HCT116 (cell line): ENCODE results near the gene LAYN. TPM values are rescaled to one million over a fixed set of nuclear protein-coding genes. Genes with fewer than 3 reads are reported as not detected.

Experiments used
- ATAC-seq: fragments of 200-7000 bp; cut with Tn5 transposase; 2 replicates; pipeline ENCODE4 v1.9.1; 2020; ENCODE audit warnings: mild to moderate bottlenecking, moderate library complexity
- BruUV-seq: library from RNA; stranded (reverse); fragments of 400-500 nt; replicated peaks from 2 replicates; lab custom pipeline; 2021; lab: Mats Ljungman, UMichigan
- CTCF ChIA-PET: fragments of 300-600 bp; sonication (Branson Sonifier 250); formaldehyde crosslinking; loops from one replicate; lab custom pipeline; 2021; ENCODE audit warnings: antibody characterized with exemption; lab: Charles Lee
- POLR2A ChIA-PET: fragments of 300-600, 350-600 bp; sonication (Branson Sonifier 250); formaldehyde crosslinking; loops from one replicate; lab custom pipeline; 2021; ENCODE audit warnings: antibody characterized with exemption; lab: Charles Lee
- RAD21 ChIA-PET, 2 experiments: fragments of 300-600 bp; sonication (Branson Sonifier 250); formaldehyde crosslinking; loops; one replicate each; lab custom pipeline; 2023; ENCODE audit warnings: low total read pairs in 2 of 2; ENCODE audit not compliant: uncharacterized antibody in 2 of 2, unreplicated experiment in 2 of 2, low non-redundant PET in 1 of 2; lab: Charles Lee
- DNase-seq: peaks from one replicate; pipeline ENCODE4 v3.0.0-alpha.2; 2010; ENCODE audit warnings: low read depth, low spot score
- H2AFZ ChIP-seq: fragments of 200-600 bp; shearing (Covaris generic), sonication (generic); 2 replicates; pipeline ENCODE4 v1.6.1; 2017; ENCODE audit warnings: low read depth, mixed run types, mixed read lengths, antibody characterized with exemption, low read length; ENCODE audit not compliant: poor library complexity, severe bottlenecking
- H3K27ac ChIP-seq: 2 replicates; pipeline ENCODE4 v1.5.1; 2012; ENCODE audit warnings: low read depth, low read length
- H3K27me3 ChIP-seq: fragments of 200-600 bp; sonication (generic); 2 replicates; pipeline ENCODE4 v1.6.1; 2016; ENCODE audit warnings: mixed run types, low read length, mixed read lengths; ENCODE audit not compliant: insufficient read depth
- H3K36me3 ChIP-seq, 2 experiments: fragments of 200-500 bp in 1 of 2; fragments of 200-600 bp in 1 of 2; sonication (Bioruptor generic) in 1 of 2; sonication (generic) in 1 of 2; 2 replicates each; pipeline versions ENCODE4 v1.5.1 to v1.6.1; 2014 to 2016; ENCODE audit warnings: low read length in 2 of 2, inconsistent platforms in 1 of 2, mixed read lengths in 1 of 2, mixed run types in 1 of 2; ENCODE audit not compliant: insufficient read depth in 2 of 2, control insufficient read depth in 1 of 2
- H3K4me1 ChIP-seq, 2 experiments: fragments of 200-600 bp in 1 of 2; sonication (generic) in 1 of 2; 2 replicates each; pipeline versions ENCODE4 v1.5.1 to v1.6.1; 2012 to 2017; ENCODE audit warnings: low read length in 2 of 2, inconsistent platforms in 1 of 2, mild to moderate bottlenecking in 1 of 2, mixed read lengths in 1 of 2, mixed run types in 1 of 2, moderate library complexity in 1 of 2; ENCODE audit not compliant: insufficient read depth in 2 of 2, control insufficient read depth in 1 of 2
- H3K4me2 ChIP-seq: fragments of 200-600 bp; sonication (generic); 2 replicates; pipeline ENCODE4 v1.6.1; 2017; ENCODE audit warnings: mixed run types, low read length, mixed read lengths
- H3K4me3 ChIP-seq, 2 experiments: fragments of 200-600 bp in 1 of 2; sonication (generic) in 1 of 2; replicated peaks in 1 of 2; 2 replicates each; pipeline ENCODE4 v1.5.1; 2011 to 2016; ENCODE audit warnings: low read length in 2 of 2, control low read depth in 1 of 2, low read depth in 1 of 2, mild to moderate bottlenecking in 1 of 2, mixed read lengths in 1 of 2, mixed run types in 1 of 2
- H3K79me2 ChIP-seq: fragments of 200-600 bp; sonication (generic); 2 replicates; pipeline ENCODE4 v1.6.1; 2017; ENCODE audit warnings: mild to moderate bottlenecking, mixed run types, low read length, moderate library complexity, mixed read lengths; ENCODE audit not compliant: insufficient read depth
- H3K9ac ChIP-seq: fragments of 200-600 bp; sonication (generic); 2 replicates; pipeline ENCODE4 v1.6.1; 2016; ENCODE audit warnings: low read length, mixed read lengths
- H3K9me2 ChIP-seq: fragments of 200-600 bp; sonication (generic), shearing (Covaris generic); 2 replicates; pipeline ENCODE4 v1.6.1; 2017; ENCODE audit warnings: mixed run types, mild to moderate bottlenecking, moderate library complexity; ENCODE audit not compliant: insufficient read depth
- H3K9me3 ChIP-seq, 2 experiments: fragments of 200-500 bp in 1 of 2; fragments of 200-600 bp in 1 of 2; sonication (Bioruptor generic) in 1 of 2; sonication (generic) in 1 of 2; 2 replicates each; pipeline ENCODE4 v1.6.1; 2014 to 2017; ENCODE audit warnings: low read length in 2 of 2, mixed read lengths in 2 of 2, inconsistent platforms in 1 of 2, low read depth in 1 of 2, mild to moderate bottlenecking in 1 of 2, mixed run types in 1 of 2, moderate library complexity in 1 of 2; ENCODE audit not compliant: control insufficient read depth in 1 of 2, insufficient read depth in 1 of 2
- H4K20me1 ChIP-seq: fragments of 200-600 bp; sonication (generic), shearing (Covaris generic); 2 replicates; pipeline ENCODE4 v1.6.1; 2017; ENCODE audit warnings: mixed run types, mild to moderate bottlenecking, moderate library complexity; ENCODE audit not compliant: insufficient read depth
- CBX3 ChIP-seq: IDR thresholded peaks from 2 replicates; pipeline ENCODE4 v1.6.1; 2012; ENCODE audit warnings: low read depth
- CEBPB ChIP-seq: IDR thresholded peaks from 2 replicates; pipeline ENCODE4 v1.6.1; 2012; ENCODE audit warnings: low read depth
- EGR1 ChIP-seq: IDR thresholded peaks from 2 replicates; pipeline ENCODE4 v1.6.1; 2012; ENCODE audit warnings: low read depth
- ELF1 ChIP-seq: IDR thresholded peaks from 2 replicates; pipeline ENCODE4 v1.6.1; 2012; ENCODE audit warnings: low read depth, borderline replicate concordance
- EZH2phosphoT487 ChIP-seq: fragments of 200-600 bp; IDR thresholded peaks from 2 replicates; pipeline ENCODE4 v1.6.1; 2018; ENCODE audit warnings: antibody characterized with exemption, borderline replicate concordance
- JUND ChIP-seq: IDR thresholded peaks from 2 replicates; pipeline ENCODE4 v1.6.1; 2012
- POLR2A ChIP-seq: IDR thresholded peaks from 2 replicates; pipeline ENCODE4 v1.7.0; 2011; ENCODE audit warnings: borderline replicate concordance; ENCODE audit not compliant: insufficient read depth, insufficient read length; ENCODE audit errors: extremely low read depth
- RAD21 ChIP-seq: IDR thresholded peaks from 2 replicates; pipeline ENCODE4 v1.6.1; 2012; ENCODE audit warnings: low read depth, mild to moderate bottlenecking
- SRF ChIP-seq: IDR thresholded peaks from 2 replicates; pipeline ENCODE4 v1.6.1; 2012; ENCODE audit warnings: low read depth
- TCF7L2 ChIP-seq: IDR thresholded peaks from 2 replicates; pipeline ENCODE4 v1.7.0; 2011; ENCODE audit warnings: borderline replicate concordance, inconsistent platforms; ENCODE audit not compliant: insufficient read depth, insufficient read length; ENCODE audit errors: extremely low read depth
- YY1 ChIP-seq: IDR thresholded peaks from 2 replicates; pipeline ENCODE4 v1.6.1; 2011; ENCODE audit warnings: low read length, low read depth, moderate library complexity, mild to moderate bottlenecking; ENCODE audit not compliant: insufficient replicate concordance; ENCODE audit errors: extremely low read depth
- ZNF274 ChIP-seq: fragments of 200-500 bp; sonication (Bioruptor generic); IDR thresholded peaks from 2 replicates; pipeline ENCODE4 v1.6.1; 2014; ENCODE audit warnings: mild to moderate bottlenecking, low read depth, low read length, inconsistent platforms
- intact Hi-C: fragments of 100-400 bp; cut with micrococcal nuclease; formaldehyde crosslinking; loops from 2 replicates; pipeline ENCODE4 v1.10.0; 2022
- total RNA-seq: library from RNA; stranded (reverse); gene quantifications from one replicate; pipeline ENCODE4 v1.2.1, GENCODE V29; 2021; ENCODE audit not compliant: unreplicated experiment
- TF ChIP-seq, protein P1 (sequence below), 3 experiments: fragments of 200-600 bp in 1 of 3; sonication (generic) in 1 of 3; IDR thresholded peaks in 2 of 3; conservative IDR thresholded peaks in 1 of 3; 2 replicates each; pipeline ENCODE4 v1.5.1; 2012 to 2017; ENCODE audit warnings: low read depth in 2 of 3, low read length in 2 of 3, antibody characterized with exemption in 1 of 3, borderline replicate concordance in 1 of 3, control low read depth in 1 of 3, mild to moderate bottlenecking in 1 of 3, mixed read lengths in 1 of 3, mixed run types in 1 of 3, moderate library complexity in 1 of 3; ENCODE audit not compliant: insufficient read depth in 1 of 3

The LAYN gene
- total RNA-seq, 1 experiment from 2014 or later = not detected

DNA sequence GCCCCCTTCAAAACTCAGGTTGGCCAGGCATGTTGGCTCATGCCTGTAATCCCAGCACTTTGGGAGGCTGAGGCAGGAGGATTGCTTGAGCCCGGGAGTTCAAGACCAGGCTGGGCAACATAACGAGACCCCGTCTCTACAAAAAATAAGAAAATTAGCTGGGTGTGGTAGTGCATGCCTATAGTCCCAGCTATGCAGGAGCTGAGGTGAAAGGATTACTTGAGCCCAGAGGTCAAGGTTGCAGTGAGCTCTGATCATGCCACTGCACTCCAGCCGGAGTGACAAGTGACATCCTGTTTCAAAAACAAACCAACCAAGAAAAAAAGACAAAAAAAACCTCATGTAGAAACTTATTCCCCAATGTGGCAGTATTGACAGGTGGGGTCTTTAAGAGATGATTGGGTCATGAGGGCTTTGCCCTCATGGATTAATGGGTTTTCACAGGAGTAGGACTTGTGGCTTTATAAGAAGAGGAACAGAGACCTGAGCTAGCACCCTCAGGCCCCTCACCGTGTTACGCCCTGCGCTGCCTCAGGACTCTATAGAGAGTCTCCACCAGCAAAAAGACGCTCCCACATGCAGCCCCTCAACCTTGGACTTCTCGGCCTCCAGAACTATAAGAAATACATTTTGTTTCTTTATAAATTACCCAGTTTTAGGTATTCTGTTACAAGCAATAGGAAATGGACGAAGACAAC, 22.3 kb downstream of the LAYN start:
- ChIA-PET POLR2A (no interaction called here), CTCF (interaction anchor here (1.2 to 1.4 kb wide), 2 partner anchors 215 to 279 kb away, joined by 3 read pairs; no protein-coding TSS in a partner anchor), RAD21 (no interaction called here)
- Histone ChIP-seq H2AFZ (no peak overlapping the region), H3K9me3 (no peaks in the 10 kb centered on the region), H3K27me3 (no peaks in the 10 kb centered on the region), H4K20me1 (no peaks in the 10 kb centered on the region), H3K9ac (no peak overlapping the region), H3K79me2 (no peaks in the 10 kb centered on the region), H3K4me3 (no peak overlapping the region), H3K4me1 (peaks cover 0 to 7% of the 10 kb centered on the region in 2 experiments; a peak in 1 of 4 replicates), H3K36me3 (no peaks in the 10 kb centered on the region), H3K4me2 (no peak overlapping the region), H3K27ac (no peak overlapping the region), H3K9me2 (no peaks in the 10 kb centered on the region; the same call in 1 of the 2 replicates)
- TF ChIP-seq JUND = no peak
- TF ChIP-seq EGR1 = no peak
- TF ChIP-seq RAD21 = no peak
- TF ChIP-seq SRF = no peak
- no peak for TF ChIP-seq CBX3
- TF ChIP-seq CEBPB = no peak
- no peak for TF ChIP-seq YY1
- TF ChIP-seq POLR2A = no peak
- TF ChIP-seq EZH2phosphoT487 = no peak
- TF ChIP-seq ZNF274 = no peak
- TF ChIP-seq, protein P1, sequence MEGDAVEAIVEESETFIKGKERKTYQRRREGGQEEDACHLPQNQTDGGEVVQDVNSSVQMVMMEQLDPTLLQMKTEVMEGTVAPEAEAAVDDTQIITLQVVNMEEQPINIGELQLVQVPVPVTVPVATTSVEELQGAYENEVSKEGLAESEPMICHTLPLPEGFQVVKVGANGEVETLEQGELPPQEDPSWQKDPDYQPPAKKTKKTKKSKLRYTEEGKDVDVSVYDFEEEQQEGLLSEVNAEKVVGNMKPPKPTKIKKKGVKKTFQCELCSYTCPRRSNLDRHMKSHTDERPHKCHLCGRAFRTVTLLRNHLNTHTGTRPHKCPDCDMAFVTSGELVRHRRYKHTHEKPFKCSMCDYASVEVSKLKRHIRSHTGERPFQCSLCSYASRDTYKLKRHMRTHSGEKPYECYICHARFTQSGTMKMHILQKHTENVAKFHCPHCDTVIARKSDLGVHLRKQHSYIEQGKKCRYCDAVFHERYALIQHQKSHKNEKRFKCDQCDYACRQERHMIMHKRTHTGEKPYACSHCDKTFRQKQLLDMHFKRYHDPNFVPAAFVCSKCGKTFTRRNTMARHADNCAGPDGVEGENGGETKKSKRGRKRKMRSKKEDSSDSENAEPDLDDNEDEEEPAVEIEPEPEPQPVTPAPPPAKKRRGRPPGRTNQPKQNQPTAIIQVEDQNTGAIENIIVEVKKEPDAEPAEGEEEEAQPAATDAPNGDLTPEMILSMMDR (IDR thresholded peaks at IDR 0.05 in 2 of 3, conservative IDR thresholded peaks at IDR 0.05 in 1 of 3; ENCODE audit: borderline replicate concordance in 1 of 3, insufficient read depth in 1 of 3, low read depth in 2 of 3, low read length in 2 of 3) = no peak
- no peak for TF ChIP-seq TCF7L2
- TF ChIP-seq ELF1 = no peak
- DNase-seq (no peak), ATAC-seq (no peak)
- intact Hi-C loops = loop anchor here (10.0 kb wide), 1 partner anchor 1722 kb away; no protein-coding TSS in a partner anchor
- no TSS peak for BruUV-seq
